ENCODE data around the gene SLC37A1. TPM values are rescaled to one million over a fixed set of nuclear protein-coding genes. Genes with fewer than 3 reads are reported as not detected.

Gene SLC37A1
- total and polyA plus RNA-seq, 8 donors, result 8.9 to 26.8 (median 10.5) TPM

DNA sequence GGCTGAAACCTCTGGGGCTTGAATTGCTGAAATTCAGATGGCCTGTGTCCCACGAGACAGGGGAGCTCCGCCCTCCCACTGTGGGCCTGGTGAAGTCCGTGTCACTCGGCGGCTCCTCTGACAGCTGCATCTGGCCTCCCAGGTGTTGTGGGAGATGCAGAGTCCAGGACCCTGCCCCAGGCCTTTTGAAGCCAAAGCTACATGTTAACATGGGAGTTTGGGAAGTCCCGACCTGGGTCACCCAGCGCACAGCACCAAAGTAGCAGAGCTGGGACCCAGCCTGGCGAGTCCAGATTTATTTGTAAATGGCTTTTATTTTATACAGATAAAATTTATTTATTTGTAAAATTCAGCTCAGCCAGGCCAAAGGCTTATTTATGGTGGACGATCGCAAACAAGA, 28.9 kb downstream of the SLC37A1 start:
- Histone ChIP-seq H3K27ac (no peak overlapping the region), H3K4me1 (no peaks in the 10 kb centered on the region), H3K9me3 (no peaks in the 10 kb centered on the region), H3K27me3 (no peaks in the 10 kb centered on the region), H3K36me3 (peaks cover 0 to 82% of the 10 kb centered on the region in 2 donors), H3K4me3 (no peak overlapping the region)
- ATAC-seq (no peak), DNase-seq (no peak)
- intact Hi-C loops (cut with DNase I), result no loop called here
- TF ChIP-seq, protein P1, sequence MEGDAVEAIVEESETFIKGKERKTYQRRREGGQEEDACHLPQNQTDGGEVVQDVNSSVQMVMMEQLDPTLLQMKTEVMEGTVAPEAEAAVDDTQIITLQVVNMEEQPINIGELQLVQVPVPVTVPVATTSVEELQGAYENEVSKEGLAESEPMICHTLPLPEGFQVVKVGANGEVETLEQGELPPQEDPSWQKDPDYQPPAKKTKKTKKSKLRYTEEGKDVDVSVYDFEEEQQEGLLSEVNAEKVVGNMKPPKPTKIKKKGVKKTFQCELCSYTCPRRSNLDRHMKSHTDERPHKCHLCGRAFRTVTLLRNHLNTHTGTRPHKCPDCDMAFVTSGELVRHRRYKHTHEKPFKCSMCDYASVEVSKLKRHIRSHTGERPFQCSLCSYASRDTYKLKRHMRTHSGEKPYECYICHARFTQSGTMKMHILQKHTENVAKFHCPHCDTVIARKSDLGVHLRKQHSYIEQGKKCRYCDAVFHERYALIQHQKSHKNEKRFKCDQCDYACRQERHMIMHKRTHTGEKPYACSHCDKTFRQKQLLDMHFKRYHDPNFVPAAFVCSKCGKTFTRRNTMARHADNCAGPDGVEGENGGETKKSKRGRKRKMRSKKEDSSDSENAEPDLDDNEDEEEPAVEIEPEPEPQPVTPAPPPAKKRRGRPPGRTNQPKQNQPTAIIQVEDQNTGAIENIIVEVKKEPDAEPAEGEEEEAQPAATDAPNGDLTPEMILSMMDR (IDR thresholded peaks at IDR 0.05), result no peak

DNA sequence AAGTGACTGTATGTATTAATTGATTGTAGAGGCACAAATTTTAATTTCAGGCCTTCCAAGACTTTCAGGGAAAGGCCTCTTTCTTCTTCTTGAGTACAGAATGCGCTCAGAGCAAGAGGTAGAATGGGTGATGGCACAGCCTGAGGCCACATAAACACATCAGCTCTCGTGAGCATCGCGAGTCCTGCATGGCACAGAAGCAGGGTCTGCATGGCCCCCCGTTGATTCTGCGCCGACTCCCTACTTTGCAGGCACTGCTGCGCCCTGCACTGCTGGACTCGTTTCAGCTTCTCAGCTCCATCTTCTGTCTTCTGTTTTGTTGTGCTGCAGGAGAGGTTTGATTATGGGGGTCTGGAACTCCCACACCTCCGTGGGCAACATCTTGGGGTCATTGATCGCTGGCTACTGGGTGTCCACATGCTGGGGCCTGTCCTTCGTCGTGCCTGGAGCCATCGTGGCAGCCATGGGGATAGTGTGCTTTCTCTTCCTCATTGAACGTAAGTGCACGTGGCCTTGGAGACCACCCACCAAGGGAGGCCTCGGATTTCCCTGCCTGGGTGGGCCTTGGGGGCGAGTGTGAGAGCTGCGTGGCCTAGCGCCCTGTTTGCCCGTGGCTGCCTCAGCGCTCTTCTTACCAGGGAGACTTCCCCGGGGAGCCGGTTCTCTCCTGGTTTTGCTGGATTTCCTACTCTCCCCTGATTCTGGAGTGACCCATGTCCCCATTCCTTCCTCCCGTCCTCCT, 29.6 kb downstream of the SLC37A1 start:
- Histone ChIP-seq H3K4me3 (no peak overlapping the region), H3K36me3 (peaks cover 0 to 89% of the 10 kb centered on the region in 2 donors), H3K27ac (no peak overlapping the region), H3K27me3 (no peaks in the 10 kb centered on the region), H3K9me3 (no peaks in the 10 kb centered on the region), H3K4me1 (no peaks in the 10 kb centered on the region)
- intact Hi-C loops (cut with DNase I), result no loop called here
- ATAC-seq, result no peak
- DNase-seq, result no peak
- TF ChIP-seq, protein P1 (IDR thresholded peaks at IDR 0.05), result no peak

DNA sequence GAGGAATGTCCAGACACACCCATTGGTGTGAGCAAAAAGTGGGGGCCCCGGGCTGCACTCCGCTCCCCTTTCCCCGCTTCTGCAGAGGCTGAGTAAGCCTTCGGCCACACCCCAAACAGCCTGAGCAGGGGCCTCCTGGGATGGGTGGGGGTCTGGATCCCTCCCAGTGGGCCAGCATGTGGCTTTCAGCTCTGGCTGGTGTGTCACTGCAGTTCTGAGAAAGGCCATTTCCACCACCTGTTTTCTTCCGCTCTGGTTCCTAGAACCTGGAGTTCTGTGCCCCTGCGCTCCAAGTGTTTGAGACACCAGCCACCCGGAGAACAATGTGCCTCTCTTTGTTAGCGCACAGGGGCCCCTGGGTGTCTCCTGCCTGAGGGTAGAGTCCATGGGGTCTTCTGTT, 30.9 kb downstream of the SLC37A1 start:
- Histone ChIP-seq H3K4me3 (no peak overlapping the region), H3K27ac (no peak overlapping the region), H3K9me3 (no peaks in the 10 kb centered on the region), H3K4me1 (no peaks in the 10 kb centered on the region), H3K36me3 (peaks cover 0 to 98% of the 10 kb centered on the region in 2 donors), H3K27me3 (no peaks in the 10 kb centered on the region)
- ATAC-seq (no peak), DNase-seq (peak in 1 of 4 donors; percentile 7)
- intact Hi-C loops (cut with DNase I), result no loop called here
- TF ChIP-seq, protein P1 (IDR thresholded peaks at IDR 0.05), result no peak

DNA sequence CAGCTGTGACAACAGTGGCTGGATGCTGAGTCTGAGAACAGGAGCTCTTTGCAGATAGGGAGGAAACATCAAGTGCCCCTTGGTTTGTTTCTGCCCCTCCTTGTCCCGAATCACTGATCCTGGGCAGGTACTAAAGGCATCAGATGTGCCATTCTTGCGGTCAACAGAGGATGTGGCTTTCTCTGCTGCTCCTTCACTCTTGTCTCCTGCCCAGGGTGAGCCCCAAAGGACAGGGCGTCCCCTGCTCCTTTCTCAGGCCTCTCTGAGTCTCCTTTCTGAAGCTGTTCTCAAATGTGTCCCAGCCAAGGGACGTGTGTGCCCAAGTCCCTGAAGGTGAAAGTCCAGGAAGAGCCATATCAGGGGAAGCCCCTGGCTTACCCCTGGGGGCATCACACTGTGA, 31.7 kb downstream of the SLC37A1 start:
- ATAC-seq, result no peak

DNA sequence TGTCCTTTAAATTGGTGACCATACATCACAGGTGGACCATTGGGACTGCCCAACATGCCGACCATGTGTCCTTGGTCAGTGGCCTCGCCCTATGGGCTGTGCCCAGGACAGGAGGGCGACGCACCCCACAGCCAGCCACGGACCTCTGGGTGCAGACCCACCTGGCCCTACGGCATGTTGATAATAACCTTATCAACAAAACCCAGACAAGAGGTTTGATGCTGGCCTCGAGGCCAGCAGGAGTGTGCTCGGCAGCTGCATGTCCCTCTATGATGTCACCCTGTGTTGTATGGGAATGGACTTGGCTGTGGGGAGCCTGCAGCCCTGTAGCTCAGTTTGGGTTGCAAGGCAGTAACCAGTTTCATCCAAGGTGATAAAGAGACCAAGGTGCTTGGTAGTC, 32.1 kb downstream of the SLC37A1 start:
- Histone ChIP-seq H3K27ac (no peak overlapping the region), H3K4me1 (no peaks in the 10 kb centered on the region), H3K9me3 (no peaks in the 10 kb centered on the region), H3K4me3 (no peak overlapping the region), H3K36me3 (peaks cover 0 to 93% of the 10 kb centered on the region in 2 donors), H3K27me3 (no peaks in the 10 kb centered on the region)
- ATAC-seq, result no peak
- intact Hi-C loops (cut with DNase I), result no loop called here
- TF ChIP-seq, protein P1 (IDR thresholded peaks at IDR 0.05), result no peak
- no peak for DNase-seq

More for the DNA sequence above, 31.7 kb downstream of the SLC37A1 start:
- no peak overlapping the region for H3K4me3 ChIP-seq
- no peak overlapping the region for H3K27ac ChIP-seq
- intact Hi-C loops (cut with DNase I), result no loop called here
- peaks cover 0 to 96% of the 10 kb centered on the region in 2 donors for H3K36me3 ChIP-seq
- TF ChIP-seq, protein P1 (IDR thresholded peaks at IDR 0.05), result no peak
- H3K27me3 ChIP-seq, result no peaks in the 10 kb centered on the region
- DNase-seq, result no peak
- no peaks in the 10 kb centered on the region for H3K9me3 ChIP-seq
- no peaks in the 10 kb centered on the region for H3K4me1 ChIP-seq
